ENCODE data around the gene ZNF419. TPM values are rescaled to one million over a fixed set of nuclear protein-coding genes. Genes with fewer than 3 reads are reported as not detected.

ZNF419 gene
- polyA plus RNA-seq, 1 donor = 13.6 TPM

DNA sequence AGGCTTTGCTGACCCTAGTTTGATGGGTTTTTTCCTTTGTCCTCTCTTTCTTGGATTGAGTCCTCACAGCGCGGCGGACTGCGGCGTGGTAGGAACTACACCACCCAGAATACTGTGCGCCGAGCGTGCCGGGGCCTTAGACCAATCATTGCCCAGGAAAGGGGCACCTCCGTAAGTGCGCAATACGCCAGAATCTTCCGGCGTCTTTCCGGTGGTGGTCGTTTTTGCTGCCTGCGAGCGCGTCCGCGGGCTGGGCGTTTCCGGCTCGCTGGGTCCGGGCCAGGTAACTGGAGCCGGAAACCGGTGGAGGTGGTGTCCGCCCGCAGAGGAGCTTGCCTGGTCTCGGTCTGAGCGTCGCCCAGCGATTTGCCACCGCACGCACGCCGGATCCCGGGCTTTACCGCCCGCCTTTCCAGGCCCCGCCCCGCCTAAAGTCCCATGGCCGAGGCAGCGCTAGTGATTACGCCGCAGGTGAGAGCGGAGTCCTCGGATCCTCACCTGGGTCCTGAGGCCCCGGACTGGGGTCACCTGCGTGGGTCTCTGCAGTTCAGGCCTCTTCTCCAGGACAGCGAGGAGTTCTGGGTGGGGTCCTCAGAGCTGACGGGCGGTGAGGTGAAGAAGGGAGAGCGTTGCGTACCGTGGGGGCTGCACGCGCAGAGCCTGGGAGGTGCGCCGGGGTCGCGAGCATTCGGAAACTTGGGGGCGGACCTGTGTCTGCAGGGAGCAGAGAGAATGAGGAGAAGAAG, 39.8 kb downstream of the ZNF419 start, which contains the start of gene ZNF549:
Gene ZNF549, plus strand, starts transcription at position 221 of the 746 bp plus-strand sequence. Its CDS starts 218 bp downstream, at position 439.
- Histone ChIP-seq H3K9me3 (ENCODE audit: control insufficient read depth, low read depth, low read length) (peaks cover 12% of the 10 kb centered on the region), H3K4me3 (ENCODE audit: low read length) (peak within 1 kb of the TSS; percentile 94), H3K36me3 (ENCODE audit: control insufficient read depth, insufficient read depth, low read length) (peaks cover 15% of the 10 kb centered on the region), H3K4me1 (ENCODE audit: control insufficient read depth, insufficient read depth, low read length) (no peaks in the 10 kb centered on the region), H3K27ac (ENCODE audit: low read length) (peak within 1 kb of the TSS; percentile 73), H3K27me3 (ENCODE audit: control insufficient read depth, insufficient read depth, low read length) (no peaks in the 10 kb centered on the region)
- DNase-seq = peak; percentile 91 to 95
- no CpG with 5 or more reads among the region's 64 CpGs for WGBS (ENCODE audit: insufficient coverage, low lambda C conversion rate)

DNA sequence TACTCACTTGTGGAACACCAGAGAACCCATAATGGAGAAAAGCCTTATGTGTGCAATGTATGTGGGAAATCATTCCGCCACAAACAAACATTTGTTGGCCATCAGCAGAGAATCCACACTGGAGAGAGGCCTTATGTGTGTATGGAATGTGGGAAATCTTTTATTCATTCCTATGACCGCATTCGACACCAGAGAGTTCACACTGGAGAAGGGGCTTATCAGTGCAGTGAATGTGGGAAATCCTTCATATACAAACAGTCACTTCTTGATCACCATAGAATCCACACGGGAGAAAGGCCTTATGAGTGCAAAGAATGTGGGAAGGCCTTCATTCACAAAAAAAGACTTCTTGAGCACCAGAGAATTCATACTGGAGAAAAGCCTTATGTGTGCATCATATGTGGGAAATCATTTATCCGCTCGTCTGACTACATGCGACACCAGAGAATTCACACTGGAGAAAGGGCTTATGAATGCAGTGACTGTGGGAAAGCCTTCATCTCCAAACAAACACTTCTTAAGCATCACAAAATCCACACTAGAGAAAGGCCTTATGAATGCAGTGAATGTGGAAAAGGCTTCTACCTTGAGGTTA, 50.5 kb downstream of the ZNF419 start:
- peak in 1 of 2 donors; percentile 24 for DNase-seq
- Histone ChIP-seq H3K27me3 (ENCODE audit: control insufficient read depth, insufficient read depth, low read length) (no peaks in the 10 kb centered on the region), H3K36me3 (ENCODE audit: control insufficient read depth, insufficient read depth, low read length) (peaks cover 75% of the 10 kb centered on the region), H3K27ac (ENCODE audit: low read length) (no peak overlapping the region), H3K9me3 (ENCODE audit: control insufficient read depth, low read depth, low read length) (peaks cover 58% of the 10 kb centered on the region), H3K4me1 (ENCODE audit: control insufficient read depth, insufficient read depth, low read length) (no peaks in the 10 kb centered on the region), H3K4me3 (ENCODE audit: low read length) (no peak overlapping the region)
- WGBS (ENCODE audit: insufficient coverage, low lambda C conversion rate) = no CpG with 5 or more reads among the region's 7 CpGs

Other genes with a start within 250 kb of the ZNF419 start
- 4.4 TPM for gene ZNF805, start 247.1 kb upstream of the ZNF419 start, polyA plus RNA-seq
- gene ZNF460, start 207.3 kb upstream of the ZNF419 start, polyA plus RNA-seq = 2.0 TPM
- gene ZNF543, start 167.3 kb upstream of the ZNF419 start, polyA plus RNA-seq = 7.0 TPM
- 11.1 TPM for gene ZNF304, start 136.5 kb upstream of the ZNF419 start, polyA plus RNA-seq
- 19.6 TPM for gene TRAPPC2B, start 124.2 kb upstream of the ZNF419 start, polyA plus RNA-seq
- 5.7 TPM for gene ZNF547, start 124.2 kb upstream of the ZNF419 start, polyA plus RNA-seq
- 28.1 TPM for gene ZNF548, start 97.9 kb upstream of the ZNF419 start, polyA plus RNA-seq
- 8.9 TPM for gene ZNF17, start 76.6 kb upstream of the ZNF419 start, polyA plus RNA-seq
- 15.5 TPM for gene ZNF749, start 52.4 kb upstream of the ZNF419 start, polyA plus RNA-seq
- 2.8 TPM for gene VN1R1, start 30.6 kb upstream of the ZNF419 start, polyA plus RNA-seq
- 12.2 TPM for gene ZNF772, start 10.2 kb upstream of the ZNF419 start, polyA plus RNA-seq
- 11.8 TPM for gene ZNF773, start 12.2 kb downstream of the ZNF419 start, polyA plus RNA-seq
- 11.8 TPM for gene ZNF549, start 39.6 kb downstream of the ZNF419 start, polyA plus RNA-seq
- gene ZNF550, start 72.1 kb downstream of the ZNF419 start, polyA plus RNA-seq = 16.2 TPM
- gene ZNF416, start 91.2 kb downstream of the ZNF419 start, polyA plus RNA-seq = 6.0 TPM
- 8.7 TPM for gene ZIK1, start 96.4 kb downstream of the ZNF419 start, polyA plus RNA-seq
- 4.1 TPM for gene ZNF530, start 112.1 kb downstream of the ZNF419 start, polyA plus RNA-seq
- gene ZNF134, start 126.5 kb downstream of the ZNF419 start, polyA plus RNA-seq = 18.3 TPM
- gene ZNF211, start 145.4 kb downstream of the ZNF419 start, polyA plus RNA-seq = 23.8 TPM
- gene ZSCAN4, start 181.2 kb downstream of the ZNF419 start, polyA plus RNA-seq = 0.25 TPM
- gene ZNF551, start 194.2 kb downstream of the ZNF419 start, polyA plus RNA-seq = 11.3 TPM
- 20.3 TPM for gene ZNF154, start 221.5 kb downstream of the ZNF419 start, polyA plus RNA-seq
- 15.9 TPM for gene ZNF671, start 239.9 kb downstream of the ZNF419 start, polyA plus RNA-seq